Liver (tissue), 9 donors: ENCODE results near the gene PKMYT1. TPM values are rescaled to one million over a fixed set of nuclear protein-coding genes. Genes with fewer than 3 reads are reported as not detected.

Source experiments
- DNase-seq: peaks from one replicate; pipeline ENCODE4 v3.0.0-alpha.2; 2017; ENCODE audit warnings: low spot score
- H3K27ac ChIP-seq, 2 donors: one replicate each; pipeline ENCODE4 v1.7.0; 2013; ENCODE audit warnings: inconsistent platforms in 2 of 2, low read length in 2 of 2, control low read depth in 1 of 2, low read depth in 1 of 2, mild to moderate bottlenecking in 1 of 2
- H3K27me3 ChIP-seq, 4 donors: one replicate each; pipeline versions ENCODE4 v1.6.1 to v1.7.0; 2013; ENCODE audit warnings: low read length in 3 of 4, inconsistent platforms in 1 of 4, mild to moderate bottlenecking in 1 of 4, moderate library complexity in 1 of 4; ENCODE audit not compliant: control insufficient read depth in 4 of 4, insufficient read depth in 4 of 4
- H3K36me3 ChIP-seq, 4 donors: one replicate each; pipeline versions ENCODE4 v1.6.1 to v1.7.0; 2013; ENCODE audit warnings: low read length in 3 of 4, mild to moderate bottlenecking in 3 of 4, low read depth in 1 of 4, moderate library complexity in 1 of 4; ENCODE audit not compliant: control insufficient read depth in 4 of 4, insufficient read depth in 3 of 4
- H3K4me1 ChIP-seq, 4 donors: one replicate each; pipeline versions ENCODE4 v1.6.1 to v1.7.0; 2013; ENCODE audit warnings: low read length in 3 of 4, mild to moderate bottlenecking in 3 of 4, moderate library complexity in 1 of 4; ENCODE audit not compliant: control insufficient read depth in 4 of 4, insufficient read depth in 4 of 4
- H3K4me3 ChIP-seq, 3 donors: one replicate each; pipeline versions ENCODE4 v1.6.1 to v1.7.0; 2013; ENCODE audit warnings: low read length in 3 of 3, control low read depth in 1 of 3, low read depth in 1 of 3, mild to moderate bottlenecking in 1 of 3
- H3K9ac ChIP-seq, 2 donors: one replicate each; pipeline ENCODE4 v1.7.0; 2013; ENCODE audit warnings: low read length in 2 of 2, mild to moderate bottlenecking in 2 of 2, moderate library complexity in 2 of 2, control low read depth in 1 of 2, low read depth in 1 of 2
- H3K9me3 ChIP-seq, 4 donors: one replicate each; pipeline versions ENCODE4 v1.6.1 to v1.7.0; 2013; ENCODE audit warnings: low read length in 3 of 4; ENCODE audit not compliant: control insufficient read depth in 4 of 4
- ATF3 ChIP-seq: IDR thresholded peaks from 2 replicates; pipeline ENCODE4 v1.6.1; 2016; ENCODE audit warnings: antibody characterized with exemption
- EGR1 ChIP-seq, 2 donors: IDR thresholded peaks; 2 replicates each; pipeline ENCODE4 v1.6.1; 2016 to 2018; ENCODE audit warnings: antibody characterized with exemption in 2 of 2, low read depth in 2 of 2
- GABPA ChIP-seq, 2 donors: IDR thresholded peaks in 1 of 2; conservative IDR thresholded peaks in 1 of 2; 2 replicates each; pipeline ENCODE4 v1.6.1; 2016; ENCODE audit warnings: antibody characterized with exemption in 2 of 2, mild to moderate bottlenecking in 1 of 2, moderate library complexity in 1 of 2
- HNF4A ChIP-seq, 2 donors: conservative IDR thresholded peaks; 2 replicates each; pipeline ENCODE4 v1.6.1; 2016; ENCODE audit warnings: antibody characterized with exemption in 2 of 2, mild to moderate bottlenecking in 2 of 2
- REST ChIP-seq: IDR thresholded peaks from 2 replicates; pipeline ENCODE4 v1.6.1; 2016; ENCODE audit warnings: antibody characterized with exemption, mild to moderate bottlenecking
- SP1 ChIP-seq: IDR thresholded peaks from 2 replicates; pipeline ENCODE4 v1.6.1; 2018; ENCODE audit warnings: antibody characterized with exemption, mild to moderate bottlenecking
- ZBTB33 ChIP-seq: IDR thresholded peaks from 2 replicates; pipeline ENCODE4 v1.6.1; 2016; ENCODE audit warnings: antibody characterized with exemption
- WGBS: extraction: QIAGEN DNeasy Blood & Tissue Kit; methylation state at CpG from one replicate; pipeline ENCODE4 v1.1.7; 2013; 5-methylcytosine and 5-hydroxymethylcytosine counted together
- polyA plus RNA-seq, 2 donors: library from polyadenylated mRNA; stranded (reverse) in 1 of 2; unstranded in 1 of 2; fragments of 200-250 nt in 1 of 2; fragments of >200 nt in 1 of 2; fragmentation: Nextera tagmentation in 1 of 2; extraction: Ambion mirVana in 1 of 2; gene quantifications; one replicate each; pipeline versions ENCODE4 v1.2.1 to v1.2.3, GENCODE V29; 2013 to 2015
- total RNA-seq, 2 donors: library from RNA; depleted of rRNA; stranded (reverse); fragments of >200 nt; gene quantifications; one replicate each; pipeline ENCODE4 v1.2.3, GENCODE V29; 2014
- donor health status: healthy.
- donor health status: healthy.
- donor health status: healthy.
- donor health status: healthy.
- donor health status: healthy.

Gene PKMYT1
- total and polyA plus RNA-seq, 4 donors: 0.50 to 15.8 (median 2.6) TPM

- Histone ChIP-seq H3K27me3 (peaks cover 0 to 6% (median 4%) of the 10 kb centered on the region in 4 donors), H3K9me3 (no peaks in the 10 kb centered on the region), H3K36me3 (no peaks in the 10 kb centered on the region), H3K9ac (no peak within 1 kb of the TSS), H3K27ac (peak within 1 kb of the TSS in 1 of 2 donors; percentile 41), H3K4me1 (peaks cover 3 to 40% (median 30%) of the 10 kb centered on the region in 4 donors), H3K4me3 (peak within 1 kb of the TSS; percentile 32 to 76 (median 52))
- TF ChIP-seq REST (peak; percentile 99), GABPA (IDR thresholded peaks at IDR 0.05 in 1 of 2, conservative IDR thresholded peaks at IDR 0.05 in 1 of 2) (peak in 1 of 2 donors; percentile 80), SP1 (peak; percentile 39), EGR1 (IDR thresholded peaks at IDR 0.05; ENCODE audit: low read depth in 2 of 2) (peak; percentile 82 to 95), ZBTB33 (no peak), HNF4A (conservative IDR thresholded peaks at IDR 0.05) (peak; percentile 61 to 78)
- WGBS: 1% methylated on average over 98 of the region's 98 CpGs
- peak; percentile 87 for DNase-seq
These were observed 11.3 kb downstream of the PKMYT1 start, which contains the start of gene PAQR4 for GRCh38 chr16:2968738-2969544. PAQR4 (plus strand) TSS chr16:2969348; CDS start chr16:2969675, 327 bp downstream.

GRCh38 chr16:2968368-2968737, 11.9 kb downstream of the PKMYT1 start:
- no peaks in the 10 kb centered on the region for H3K9me3 ChIP-seq
- no peaks in the 10 kb centered on the region for H3K36me3 ChIP-seq
- 20% methylated on average over 18 of the region's 18 CpGs for WGBS
- H3K4me3 ChIP-seq: peak overlapping the region in 1 of 3 donors; percentile 76
- peaks cover 7 to 44% (median 33%) of the 10 kb centered on the region in 4 donors for H3K4me1 ChIP-seq
- TF ChIP-seq ATF3 (no peak), REST (no peak)
- DNase-seq: no peak
- H3K9ac ChIP-seq: no peak overlapping the region
- H3K27ac ChIP-seq: no peak overlapping the region
- peaks cover 0 to 9% (median 4%) of the 10 kb centered on the region in 4 donors for H3K27me3 ChIP-seq
